ENCODE data around the gene CNTF. TPM values are rescaled to one million over a fixed set of nuclear protein-coding genes. Genes with fewer than 3 reads are reported as not detected.

Gene CNTF
- total RNA-seq, 1 donor from 2014 or later: 1.6 TPM

DNA sequence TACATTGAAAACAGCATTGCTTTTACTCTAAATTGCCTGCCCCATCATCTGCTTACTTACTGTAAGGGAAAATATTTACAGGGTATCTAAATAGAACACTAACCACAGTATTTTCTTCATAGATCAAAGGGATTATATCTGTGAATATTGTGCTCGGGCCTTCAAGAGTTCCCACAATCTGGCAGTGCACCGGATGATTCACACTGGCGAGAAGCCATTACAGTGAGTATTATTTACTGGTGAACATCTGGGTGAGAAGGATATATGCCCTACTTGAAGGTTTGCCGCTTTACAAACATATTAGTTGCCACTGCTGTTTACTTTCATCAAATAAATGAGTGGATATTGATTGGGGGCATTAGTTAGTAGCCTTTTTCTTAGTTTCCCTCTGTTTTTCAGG is 5.9 kb upstream of the CNTF start:
- H3K27me3 Mint-ChIP-seq (ENCODE audit: unreplicated experiment): no peaks in the 10 kb centered on the region
- H3K27ac Mint-ChIP-seq (ENCODE audit: unreplicated experiment): no peak overlapping the region
- H3K36me3 Mint-ChIP-seq (ENCODE audit: unreplicated experiment): peaks cover 73% of the 10 kb centered on the region
- H3K4me3 Mint-ChIP-seq (ENCODE audit: unreplicated experiment): no peak overlapping the region
- H3K4me1 Mint-ChIP-seq (ENCODE audit: unreplicated experiment): no peaks in the 10 kb centered on the region
- no peak for TF ChIP-seq CTCF (IDR thresholded peaks at IDR 0.05)
- DNase-seq (ENCODE audit: extremely low spot score, unreplicated experiment): no peak
- H3K9me3 Mint-ChIP-seq (ENCODE audit: unreplicated experiment): no peaks in the 10 kb centered on the region

DNA sequence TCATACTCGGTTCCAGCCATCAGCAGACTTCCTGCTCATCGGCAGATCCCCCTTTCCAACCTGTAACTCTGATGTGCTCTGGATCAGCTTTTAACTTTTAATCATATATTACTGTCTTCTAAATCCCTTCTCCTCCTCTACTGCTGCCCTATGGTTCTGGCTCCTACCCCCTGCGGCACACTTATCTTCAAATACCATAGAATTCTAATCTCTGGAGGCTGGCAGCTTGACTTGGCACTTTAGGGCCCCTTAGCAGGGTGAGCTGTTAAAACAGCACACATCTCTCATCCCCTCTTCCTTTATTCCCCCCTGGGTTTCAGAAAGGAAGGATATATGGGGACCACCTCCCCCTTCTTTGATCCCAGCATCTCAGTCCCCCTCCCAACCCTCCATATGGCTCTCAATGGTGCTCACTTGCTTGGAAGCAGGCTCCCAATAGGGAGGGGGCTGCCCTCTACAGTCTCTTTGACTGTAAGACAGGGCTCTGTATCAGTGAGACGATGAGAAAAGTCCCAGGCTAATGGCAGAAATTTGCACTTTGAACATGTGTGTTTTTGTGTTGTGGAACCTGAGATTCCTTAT is 4.4 kb upstream of the CNTF start:
- no peak overlapping the region for H3K27ac Mint-ChIP-seq (ENCODE audit: unreplicated experiment)
- no peaks in the 10 kb centered on the region for H3K27me3 Mint-ChIP-seq (ENCODE audit: unreplicated experiment)
- peaks cover 6% of the 10 kb centered on the region for H3K4me1 Mint-ChIP-seq (ENCODE audit: unreplicated experiment)
- no peak for TF ChIP-seq CTCF (IDR thresholded peaks at IDR 0.05)
- no peak for DNase-seq (ENCODE audit: extremely low spot score, unreplicated experiment)
- H3K4me3 Mint-ChIP-seq (ENCODE audit: unreplicated experiment): no peak overlapping the region
- H3K36me3 Mint-ChIP-seq (ENCODE audit: unreplicated experiment): peaks cover 69% of the 10 kb centered on the region
- no peaks in the 10 kb centered on the region for H3K9me3 Mint-ChIP-seq (ENCODE audit: unreplicated experiment)

DNA sequence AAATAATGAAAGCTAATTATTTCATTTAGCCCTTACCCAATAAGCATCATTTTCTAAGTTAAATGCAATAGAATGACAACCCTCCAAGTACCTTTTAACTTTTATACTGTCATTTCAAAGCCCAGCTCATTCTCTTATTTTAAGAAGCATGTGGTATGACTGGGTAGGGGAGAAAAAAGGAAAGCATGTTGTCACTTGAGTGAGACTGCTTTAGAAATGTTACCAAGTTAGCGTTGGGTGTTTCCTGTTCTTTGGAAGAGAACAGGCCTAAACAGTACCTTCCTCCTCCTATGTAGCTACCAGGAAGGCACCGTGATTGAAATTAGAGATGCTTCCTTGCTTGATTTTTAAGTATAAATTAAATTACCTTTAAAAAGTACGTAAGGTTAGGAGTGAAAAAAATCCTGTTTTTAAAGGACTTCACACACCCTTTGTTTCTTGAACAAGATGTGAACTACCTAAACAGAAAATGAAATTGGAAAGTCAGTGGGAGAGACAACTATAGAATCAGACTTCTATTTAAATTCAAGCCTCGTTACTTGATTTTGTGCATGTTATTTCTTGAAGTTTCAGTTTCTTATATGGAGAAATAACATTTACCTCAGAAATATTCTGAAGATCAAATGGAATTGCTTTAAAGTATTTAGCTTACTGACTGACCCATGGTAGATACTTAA is 741 bp upstream of the CNTF start:
- Mint-ChIP-seq H3K9me3 (ENCODE audit: unreplicated experiment) (no peaks in the 10 kb centered on the region), H3K27me3 (ENCODE audit: unreplicated experiment) (no peaks in the 10 kb centered on the region), H3K4me3 (ENCODE audit: unreplicated experiment) (no peak overlapping the region), H3K36me3 (ENCODE audit: unreplicated experiment) (peaks cover 66% of the 10 kb centered on the region), H3K4me1 (ENCODE audit: unreplicated experiment) (peaks cover 10% of the 10 kb centered on the region), H3K27ac (ENCODE audit: unreplicated experiment) (peak overlapping the region; percentile 12)
- no peak for TF ChIP-seq CTCF (IDR thresholded peaks at IDR 0.05)
- DNase-seq (ENCODE audit: extremely low spot score, unreplicated experiment): no peak

DNA sequence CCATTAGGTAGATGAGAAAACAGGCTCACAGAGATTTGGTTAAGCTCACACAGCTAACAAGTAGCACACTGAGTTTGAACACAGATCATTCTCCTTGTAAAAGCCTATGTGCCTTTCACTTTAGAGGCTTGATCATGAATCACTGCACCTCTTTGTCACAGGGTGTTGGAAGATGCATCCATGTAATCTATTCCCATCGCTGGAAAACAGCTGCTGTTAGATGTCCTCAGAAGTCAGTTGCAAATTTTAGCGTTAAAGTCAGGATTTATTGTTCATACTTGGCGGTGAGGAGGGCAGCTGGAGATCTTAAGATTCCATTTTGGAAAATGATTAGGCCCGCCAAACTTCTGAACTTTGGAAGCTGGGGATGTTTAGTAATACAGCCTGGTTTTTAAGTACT is 2.6 kb downstream of the CNTF start:
- no peaks in the 10 kb centered on the region for H3K9me3 Mint-ChIP-seq (ENCODE audit: unreplicated experiment)
- no peak for TF ChIP-seq CTCF (IDR thresholded peaks at IDR 0.05)
- no peak overlapping the region for H3K4me3 Mint-ChIP-seq (ENCODE audit: unreplicated experiment)
- H3K36me3 Mint-ChIP-seq (ENCODE audit: unreplicated experiment): peaks cover 43% of the 10 kb centered on the region
- no peak overlapping the region for H3K27ac Mint-ChIP-seq (ENCODE audit: unreplicated experiment)
- DNase-seq (ENCODE audit: extremely low spot score, unreplicated experiment): no peak
- peaks cover 22% of the 10 kb centered on the region for H3K4me1 Mint-ChIP-seq (ENCODE audit: unreplicated experiment)
- no peaks in the 10 kb centered on the region for H3K27me3 Mint-ChIP-seq (ENCODE audit: unreplicated experiment)

GRCh38 chr11:58625826-58626460 is 3.5 kb downstream of the CNTF start:
- H3K4me3 Mint-ChIP-seq (ENCODE audit: unreplicated experiment): no peak overlapping the region
- DNase-seq (ENCODE audit: extremely low spot score, unreplicated experiment): no peak

More at GRCh38 chr11:58625826-58626460, 3.5 kb downstream of the CNTF start:
- TF ChIP-seq CTCF (IDR thresholded peaks at IDR 0.05): no peak
- Mint-ChIP-seq H3K27ac (ENCODE audit: unreplicated experiment) (no peak overlapping the region), H3K27me3 (ENCODE audit: unreplicated experiment) (no peaks in the 10 kb centered on the region), H3K4me1 (ENCODE audit: unreplicated experiment) (peaks cover 22% of the 10 kb centered on the region), H3K36me3 (ENCODE audit: unreplicated experiment) (peaks cover 41% of the 10 kb centered on the region), H3K9me3 (ENCODE audit: unreplicated experiment) (no peaks in the 10 kb centered on the region)
